Measurements from ENCODE around the gene ANKRD60.

DNA sequence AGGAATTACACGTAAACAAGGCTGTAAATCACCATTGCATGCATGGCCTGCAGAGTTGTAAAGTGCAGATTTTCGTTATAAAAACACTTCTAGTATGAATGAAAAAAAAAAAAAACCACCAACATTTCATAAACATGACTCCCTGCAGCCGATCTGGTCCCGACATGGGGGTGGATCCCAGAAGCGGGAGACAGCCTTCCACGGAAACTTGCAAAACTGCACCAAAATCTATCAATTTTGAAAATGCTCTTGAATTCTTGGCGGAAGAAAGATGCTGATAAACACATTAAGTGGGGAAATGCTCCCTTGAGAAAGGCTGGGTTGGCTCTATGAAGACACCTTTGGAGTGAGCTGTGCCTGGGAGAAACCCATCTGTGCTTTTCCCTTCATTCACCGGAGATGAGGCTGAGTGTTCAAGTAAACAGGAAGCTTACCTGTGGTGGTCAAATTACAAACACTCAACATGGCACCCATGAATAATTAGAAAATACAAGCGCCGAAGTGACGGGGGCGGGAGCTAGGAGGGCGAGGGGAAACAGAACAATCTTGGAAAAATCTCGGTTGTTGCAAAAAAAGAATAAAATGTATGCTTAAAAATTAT lies 845 bp upstream of the ANKRD60 start:
- TF ChIP-seq, protein P1, sequence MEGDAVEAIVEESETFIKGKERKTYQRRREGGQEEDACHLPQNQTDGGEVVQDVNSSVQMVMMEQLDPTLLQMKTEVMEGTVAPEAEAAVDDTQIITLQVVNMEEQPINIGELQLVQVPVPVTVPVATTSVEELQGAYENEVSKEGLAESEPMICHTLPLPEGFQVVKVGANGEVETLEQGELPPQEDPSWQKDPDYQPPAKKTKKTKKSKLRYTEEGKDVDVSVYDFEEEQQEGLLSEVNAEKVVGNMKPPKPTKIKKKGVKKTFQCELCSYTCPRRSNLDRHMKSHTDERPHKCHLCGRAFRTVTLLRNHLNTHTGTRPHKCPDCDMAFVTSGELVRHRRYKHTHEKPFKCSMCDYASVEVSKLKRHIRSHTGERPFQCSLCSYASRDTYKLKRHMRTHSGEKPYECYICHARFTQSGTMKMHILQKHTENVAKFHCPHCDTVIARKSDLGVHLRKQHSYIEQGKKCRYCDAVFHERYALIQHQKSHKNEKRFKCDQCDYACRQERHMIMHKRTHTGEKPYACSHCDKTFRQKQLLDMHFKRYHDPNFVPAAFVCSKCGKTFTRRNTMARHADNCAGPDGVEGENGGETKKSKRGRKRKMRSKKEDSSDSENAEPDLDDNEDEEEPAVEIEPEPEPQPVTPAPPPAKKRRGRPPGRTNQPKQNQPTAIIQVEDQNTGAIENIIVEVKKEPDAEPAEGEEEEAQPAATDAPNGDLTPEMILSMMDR (IDR thresholded peaks at IDR 0.05): no peak
- no peak for TF ChIP-seq POLR2A (IDR thresholded peaks at IDR 0.05)

Data from breast epithelium (tissue), 3 donors.